Activated CD8-positive, alpha-beta memory T cell treated with anti-CD3 and anti-CD28 coated beads for 48 hours (primary cell): ENCODE results near the gene SCN5A.

Source experiments
- DNase-seq, 3 experiments: peaks; one replicate each; pipeline ENCODE4 v3.0.0-alpha.2; 2020; ENCODE audit warnings: low read depth in 2 of 3, low spot score in 2 of 3

Gene SCN5A

GRCh38 chr3:38602576-38603250, 46.8 kb downstream of the SCN5A start:
- no peak for DNase-seq

DNA sequence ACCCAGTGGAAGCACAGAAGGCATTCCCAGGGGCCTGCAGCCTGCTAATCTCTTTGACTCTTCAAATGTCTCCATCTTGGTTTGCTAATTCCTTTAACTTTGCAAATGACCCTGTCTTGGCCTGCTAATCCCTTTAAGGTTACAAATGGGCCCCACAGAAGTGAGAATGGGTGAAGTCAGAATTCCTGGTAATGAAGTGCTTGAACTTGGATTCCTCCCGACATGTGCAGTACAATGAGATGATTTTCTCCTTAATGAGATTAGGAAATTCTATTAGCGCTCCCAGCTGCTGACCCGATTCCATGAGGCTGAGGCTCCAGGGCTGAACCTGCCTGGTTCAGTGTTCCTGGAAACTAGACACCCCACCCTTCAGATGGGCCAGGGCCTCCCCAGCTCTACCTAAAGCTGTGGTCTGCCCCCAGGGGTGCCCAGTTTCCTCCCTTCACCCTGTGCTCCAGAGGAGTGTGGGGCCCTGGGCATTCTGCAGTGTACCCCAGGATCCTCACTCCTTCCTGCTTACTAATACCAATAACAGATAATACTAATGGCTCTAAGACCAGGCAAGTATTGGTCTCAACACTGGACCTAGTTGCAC, 47.4 kb downstream of the SCN5A start:
- DNase-seq = no peak

GRCh38 chr3:38600551-38600950, 48.9 kb downstream of the SCN5A start:
- DNase-seq = no peak

- no peak for DNase-seq
Measured at GRCh38 chr3:38599886-38600285, 49.6 kb downstream of the SCN5A start.

DNA sequence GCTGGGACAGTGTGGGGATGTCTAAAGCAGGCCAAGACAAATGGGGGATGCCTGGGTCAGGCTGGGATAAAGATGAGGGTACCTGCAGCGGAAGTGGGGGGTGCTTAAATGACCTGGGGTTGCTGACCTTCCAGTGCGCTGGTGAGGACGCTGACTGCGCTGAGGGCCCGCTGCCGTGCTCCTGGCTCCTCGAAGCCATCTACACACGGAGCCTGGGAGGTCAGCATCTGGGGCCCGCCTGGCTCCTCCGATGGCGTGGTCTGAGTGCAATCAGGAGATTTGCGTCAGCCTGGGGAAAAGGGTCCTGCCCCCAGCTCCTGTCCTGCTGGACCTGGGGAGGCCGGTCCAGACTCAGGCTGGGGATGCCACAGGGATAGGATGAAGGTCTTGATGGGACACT, 50.7 kb downstream of the SCN5A start:
- DNase-seq = no peak

GRCh38 chr3:38597502-38598060, 51.9 kb downstream of the SCN5A start:
- DNase-seq = no peak

GRCh38 chr3:38595393-38595792, 54.1 kb downstream of the SCN5A start:
- no peak for DNase-seq

GRCh38 chr3:38590521-38590920, 59.0 kb downstream of the SCN5A start:
- DNase-seq = no peak

- no peak for DNase-seq
Measured at GRCh38 chr3:38588995-38589937, 60.2 kb downstream of the SCN5A start.

DNA sequence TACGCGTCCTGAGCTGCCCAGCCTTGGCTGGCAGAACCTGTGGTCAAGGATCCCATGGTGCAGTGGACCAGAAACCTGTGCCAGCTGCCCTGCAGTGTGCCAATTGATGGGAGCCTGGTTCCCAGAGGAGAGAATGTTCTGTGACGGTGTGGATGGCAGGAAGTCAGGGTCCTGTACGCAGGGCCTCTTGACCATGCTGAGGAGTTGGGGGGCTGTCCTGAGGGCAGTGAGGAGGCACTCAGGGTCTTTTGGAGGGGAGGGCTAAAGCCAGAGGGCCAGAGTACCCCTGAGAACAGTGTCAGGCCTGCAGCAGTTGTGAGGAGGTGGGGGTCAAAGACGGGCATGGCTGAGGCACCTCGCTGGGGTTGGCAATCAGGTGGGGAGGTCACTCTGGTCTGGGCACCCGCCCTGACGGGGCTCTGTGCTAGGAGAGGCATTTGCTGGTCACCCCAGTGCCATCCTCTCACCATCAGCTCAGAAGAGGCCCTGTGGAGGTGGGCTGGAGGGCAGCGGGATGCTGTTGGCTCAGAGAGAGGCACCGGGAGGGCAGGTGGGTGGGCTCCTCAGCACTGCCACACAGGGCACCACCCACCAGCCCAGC, 61.0 kb downstream of the SCN5A start:
- no peak for DNase-seq

DNA sequence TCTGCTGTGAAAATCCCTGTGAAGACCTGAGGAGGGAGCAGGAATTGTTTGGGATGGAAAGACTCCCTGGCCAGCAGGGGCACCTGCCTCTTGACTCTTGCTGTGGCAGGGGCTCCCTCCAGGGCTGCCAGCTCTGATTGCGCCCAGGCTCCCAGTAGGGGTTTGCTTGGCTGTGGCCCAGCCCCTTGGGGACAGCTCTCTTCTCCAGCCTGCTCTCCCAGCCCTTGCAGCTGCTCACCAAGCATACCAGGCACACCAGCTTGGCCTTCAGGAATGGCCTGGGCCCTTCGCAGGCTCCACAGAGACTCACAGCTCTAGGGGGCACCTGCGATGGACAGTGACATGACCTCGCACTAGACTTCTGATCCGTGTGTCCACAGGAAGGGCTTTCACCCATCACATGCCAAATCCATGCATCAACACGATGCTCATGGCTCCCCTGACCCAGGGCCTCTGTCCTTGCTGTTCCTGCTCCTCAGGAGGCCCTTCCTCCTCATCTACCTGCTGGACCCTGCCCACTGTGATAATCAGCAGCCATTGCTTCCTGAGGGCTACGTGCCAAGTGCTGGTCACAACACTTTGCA, 61.8 kb downstream of the SCN5A start:
- DNase-seq = no peak

DNA sequence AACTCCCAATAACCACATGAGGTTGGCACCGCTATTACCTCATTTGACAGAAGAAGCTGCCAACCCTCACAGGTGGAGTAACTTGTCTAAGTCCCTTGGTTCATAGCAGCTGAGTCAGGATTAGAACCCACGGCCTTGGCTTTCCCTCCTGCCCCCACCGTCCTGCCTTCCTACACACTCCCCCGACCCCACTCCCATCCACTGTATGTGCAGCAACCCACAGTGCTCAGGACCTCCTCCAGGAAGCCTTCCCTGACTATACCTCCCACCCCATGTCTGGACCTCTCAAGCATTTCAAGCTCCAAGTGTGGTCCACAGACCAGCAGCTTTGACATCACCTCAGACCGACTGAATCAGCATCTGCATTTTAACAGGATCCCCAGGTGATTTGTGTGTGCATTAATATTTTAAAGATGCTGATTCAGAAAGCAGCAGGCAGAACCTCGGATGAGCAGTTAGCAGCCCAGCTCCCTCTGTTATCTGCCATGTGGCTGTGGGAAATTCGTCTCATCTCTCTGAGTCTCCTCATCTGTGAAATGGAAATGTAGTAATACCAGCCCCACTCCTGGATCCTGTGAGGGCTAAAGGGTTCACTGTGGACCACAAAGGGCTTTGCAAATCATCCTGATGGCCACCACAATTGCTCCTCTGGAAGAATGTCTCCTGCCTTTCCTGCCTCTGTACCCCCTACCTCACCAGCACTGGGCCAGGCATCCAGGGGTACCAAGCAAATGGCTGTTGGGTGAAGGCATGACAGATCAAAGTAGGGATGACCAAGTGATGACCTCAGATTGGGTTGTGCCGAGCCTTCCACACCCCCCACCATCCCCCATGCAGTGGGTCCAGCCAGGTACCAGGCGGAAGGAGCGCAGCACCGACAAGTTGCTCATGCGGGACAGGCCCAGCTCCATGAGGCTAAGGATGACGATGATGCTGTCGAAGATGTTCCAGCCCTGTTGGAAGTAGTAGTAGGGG, 62.7 kb downstream of the SCN5A start:
- DNase-seq = no peak

GRCh38 chr3:38585791-38586420, 63.6 kb downstream of the SCN5A start:
- DNase-seq = no peak

GRCh38 chr3:38583688-38584087, 65.8 kb downstream of the SCN5A start:
- DNase-seq = no peak

DNA sequence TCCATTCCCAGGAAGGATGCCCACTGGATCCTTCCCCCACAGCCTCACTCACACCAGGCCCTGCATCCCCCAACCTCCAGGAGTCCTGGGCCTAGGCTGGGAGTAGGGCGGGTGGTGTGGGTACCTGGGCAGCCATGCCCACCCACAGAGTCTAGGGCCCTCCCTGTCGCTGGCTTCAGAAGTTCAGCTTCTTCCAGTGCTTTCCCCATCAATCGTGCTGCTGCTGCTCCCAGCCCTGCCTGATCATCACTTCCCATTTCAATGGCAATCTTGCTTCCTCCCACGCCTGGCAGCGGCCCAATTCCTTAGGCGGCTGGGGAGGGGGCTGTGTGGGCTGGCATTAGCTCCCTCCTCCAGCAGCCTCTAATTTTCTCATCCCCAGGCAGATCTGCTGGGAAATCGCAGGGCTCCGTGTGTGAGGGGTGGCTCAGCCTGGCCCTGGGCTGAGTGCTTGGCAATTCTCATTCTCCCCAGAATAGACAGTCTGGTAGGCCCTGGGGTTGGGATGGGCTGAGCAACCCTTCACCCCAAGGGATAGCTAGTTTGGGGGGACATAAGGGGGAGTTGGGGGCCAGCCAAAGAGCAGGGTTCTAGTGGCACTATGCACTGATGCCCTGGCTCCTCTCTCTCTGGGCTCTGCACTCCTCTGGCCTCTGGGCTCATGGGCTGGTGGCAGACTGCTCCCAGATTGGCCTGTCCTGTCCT, 66.4 kb downstream of the SCN5A start:
- DNase-seq = no peak

DNA sequence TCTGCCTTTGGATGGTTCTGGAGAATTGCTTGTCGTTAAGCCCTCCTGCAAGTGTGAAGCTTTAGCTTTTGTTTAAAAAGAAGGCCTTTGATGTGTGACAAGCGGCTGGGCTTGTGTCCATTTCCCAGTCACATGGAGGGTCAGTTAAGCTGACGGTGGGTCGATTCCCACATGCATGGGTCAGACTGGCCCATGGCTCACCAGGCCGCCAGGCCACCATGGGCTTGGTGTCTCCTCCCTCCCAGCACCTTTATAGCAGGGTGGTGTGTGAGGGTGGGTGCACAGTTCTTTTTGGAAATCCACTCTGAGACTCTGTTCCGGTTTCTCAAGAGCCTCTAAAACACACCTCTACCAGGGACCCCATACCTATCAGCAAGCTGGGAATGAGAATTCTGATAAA, 67.2 kb downstream of the SCN5A start:
- no peak for DNase-seq

DNA sequence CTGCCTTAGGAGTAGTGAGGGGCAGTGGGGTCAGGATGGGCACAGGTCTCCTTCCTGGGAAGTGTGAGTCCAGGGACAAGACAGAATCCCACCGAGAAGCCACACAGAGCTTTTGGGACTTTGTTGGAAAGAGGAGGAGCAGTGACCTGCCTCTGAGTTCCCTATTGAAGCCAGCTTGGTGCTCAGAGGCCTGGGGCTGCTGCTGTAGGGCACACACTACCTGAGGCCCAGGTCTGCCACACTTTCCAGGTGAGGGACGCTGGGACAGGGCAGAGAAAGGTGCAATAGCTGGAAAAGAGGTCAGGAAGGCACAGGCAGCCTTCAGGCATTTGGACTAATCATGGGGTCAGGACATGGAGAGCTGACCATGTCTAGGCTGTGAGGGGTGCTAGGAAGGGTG, 67.7 kb downstream of the SCN5A start:
- DNase-seq = no peak

GRCh38 chr3:38580450-38581382, 68.8 kb downstream of the SCN5A start:
- no peak for DNase-seq
